Stimulated activated CD8-positive, alpha-beta memory T cell treated with anti-CD3 and anti-CD28 coated beads, Interleukin-4, amount 100 ng/mL, for 48 hours (primary cell): Measurements from ENCODE around the gene CCBE1.

Experiments
- DNase-seq: peaks from one replicate; pipeline ENCODE4 v3.0.0-alpha.2; 2020

CCBE1 gene

GRCh38 chr18:59478591-59478990 lies 218.6 kb downstream of the CCBE1 start:
- no peak for DNase-seq

GRCh38 chr18:59477849-59478248 lies 219.4 kb downstream of the CCBE1 start:
- DNase-seq = no peak

GRCh38 chr18:59470561-59471121 lies 226.6 kb downstream of the CCBE1 start:
- no peak for DNase-seq

- no peak for DNase-seq
Observed at GRCh38 chr18:59469463-59470180, 227.6 kb downstream of the CCBE1 start.

- no peak for DNase-seq
Observed at GRCh38 chr18:59468821-59469220, 228.4 kb downstream of the CCBE1 start.

- no peak for DNase-seq
Observed at GRCh38 chr18:59467497-59467896, 229.7 kb downstream of the CCBE1 start.

- DNase-seq = no peak
Observed at GRCh38 chr18:59466980-59467379, 230.2 kb downstream of the CCBE1 start.

GRCh38 chr18:59464486-59464885 lies 232.7 kb downstream of the CCBE1 start:
- DNase-seq = no peak

- DNase-seq = no peak
Observed at GRCh38 chr18:59461171-59461570, 236.1 kb downstream of the CCBE1 start.

- DNase-seq = no peak
Observed at GRCh38 chr18:59460072-59460420, 237.2 kb downstream of the CCBE1 start.

GRCh38 chr18:59459369-59460071 lies 237.7 kb downstream of the CCBE1 start:
- DNase-seq = no peak

GRCh38 chr18:59458575-59458974 lies 238.6 kb downstream of the CCBE1 start:
- no peak for DNase-seq

GRCh38 chr18:59456657-59457056 lies 240.6 kb downstream of the CCBE1 start:
- no peak for DNase-seq

GRCh38 chr18:59455728-59456276 lies 241.4 kb downstream of the CCBE1 start:
- DNase-seq = no peak

GRCh38 chr18:59454909-59455727 lies 242.1 kb downstream of the CCBE1 start:
- DNase-seq = no peak

- DNase-seq = no peak
Observed at GRCh38 chr18:59453468-59453961, 243.7 kb downstream of the CCBE1 start.

GRCh38 chr18:59451963-59452362 lies 245.3 kb downstream of the CCBE1 start:
- no peak for DNase-seq

GRCh38 chr18:59451073-59451472 lies 246.2 kb downstream of the CCBE1 start:
- DNase-seq = no peak

- no peak for DNase-seq
Observed at GRCh38 chr18:59448546-59448945, 248.7 kb downstream of the CCBE1 start.

- DNase-seq = no peak
Observed at GRCh38 chr18:59446012-59446411, 251.2 kb downstream of the CCBE1 start.

- DNase-seq = no peak
Observed at GRCh38 chr18:59437851-59438569, 259.2 kb downstream of the CCBE1 start.
